Measurements from ENCODE around the gene YIPF3. TPM values are rescaled to one million over a fixed set of nuclear protein-coding genes. Genes with fewer than 3 reads are reported as not detected.
A peak's percentile ranks its signal among the peaks of the same experiment; 100 is the strongest.
"Not testable (repeated sequence)": the region's sequence is repeated elsewhere in the genome, so short reads cannot be mapped to it uniquely, and the experiment has no call there.

The YIPF3 gene
- total RNA-seq, 1 donor from 2014 or later: 63.0 TPM

DNA sequence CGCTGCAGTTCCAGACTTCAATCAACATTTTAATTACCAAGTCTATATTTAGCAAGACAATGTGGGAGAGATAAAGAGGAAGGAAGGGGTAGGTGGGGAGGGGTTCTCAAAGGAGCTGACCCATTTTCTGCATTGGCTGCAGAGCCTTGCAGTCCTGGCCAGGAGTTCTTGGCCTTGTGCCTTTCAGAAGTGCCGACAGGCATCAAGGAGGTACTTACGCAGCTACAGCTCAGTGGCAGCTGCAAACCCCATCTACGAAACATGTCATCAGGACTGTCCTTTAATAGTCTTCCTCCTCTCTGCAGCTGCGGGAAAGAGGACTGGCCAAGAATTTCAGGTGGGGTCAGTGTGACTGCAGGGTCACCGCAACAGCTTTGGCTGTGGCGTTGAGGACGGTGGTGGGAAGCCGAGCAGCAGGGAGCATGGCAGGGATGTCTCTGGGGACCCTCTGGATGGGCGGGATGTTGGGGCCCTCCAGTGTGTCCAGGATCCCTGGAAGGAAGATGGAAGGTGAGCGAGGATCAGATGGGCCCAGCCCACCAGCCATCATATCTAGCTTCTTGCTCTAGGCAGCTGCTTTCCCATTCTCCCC, 4.8 kb downstream of the YIPF3 start:
- intact Hi-C loops (cut with micrococcal nuclease): no loop called here
- peak; percentile 51 for ATAC-seq
- DNase-seq: peak; percentile 76

DNA sequence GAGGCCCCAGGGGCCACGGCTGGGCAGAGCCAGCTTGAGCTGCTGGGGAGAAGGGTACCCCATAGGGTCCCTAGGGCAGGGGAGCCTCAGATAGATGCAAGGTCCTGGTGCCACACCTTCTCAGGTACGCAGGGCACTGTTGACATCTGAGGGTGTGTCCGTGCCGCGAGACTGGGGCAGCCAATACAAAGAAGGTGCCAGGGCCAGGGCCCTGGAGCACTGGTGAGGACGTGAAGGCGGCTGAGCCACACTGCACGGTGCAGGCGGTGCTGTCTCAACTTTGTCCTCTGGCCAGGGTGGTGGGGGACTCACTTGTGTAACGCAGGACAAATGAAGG, 5.9 kb downstream of the YIPF3 start:
- no peak for DNase-seq
- intact Hi-C loops (cut with micrococcal nuclease): no loop called here
- ATAC-seq: peak; percentile 0

DNA sequence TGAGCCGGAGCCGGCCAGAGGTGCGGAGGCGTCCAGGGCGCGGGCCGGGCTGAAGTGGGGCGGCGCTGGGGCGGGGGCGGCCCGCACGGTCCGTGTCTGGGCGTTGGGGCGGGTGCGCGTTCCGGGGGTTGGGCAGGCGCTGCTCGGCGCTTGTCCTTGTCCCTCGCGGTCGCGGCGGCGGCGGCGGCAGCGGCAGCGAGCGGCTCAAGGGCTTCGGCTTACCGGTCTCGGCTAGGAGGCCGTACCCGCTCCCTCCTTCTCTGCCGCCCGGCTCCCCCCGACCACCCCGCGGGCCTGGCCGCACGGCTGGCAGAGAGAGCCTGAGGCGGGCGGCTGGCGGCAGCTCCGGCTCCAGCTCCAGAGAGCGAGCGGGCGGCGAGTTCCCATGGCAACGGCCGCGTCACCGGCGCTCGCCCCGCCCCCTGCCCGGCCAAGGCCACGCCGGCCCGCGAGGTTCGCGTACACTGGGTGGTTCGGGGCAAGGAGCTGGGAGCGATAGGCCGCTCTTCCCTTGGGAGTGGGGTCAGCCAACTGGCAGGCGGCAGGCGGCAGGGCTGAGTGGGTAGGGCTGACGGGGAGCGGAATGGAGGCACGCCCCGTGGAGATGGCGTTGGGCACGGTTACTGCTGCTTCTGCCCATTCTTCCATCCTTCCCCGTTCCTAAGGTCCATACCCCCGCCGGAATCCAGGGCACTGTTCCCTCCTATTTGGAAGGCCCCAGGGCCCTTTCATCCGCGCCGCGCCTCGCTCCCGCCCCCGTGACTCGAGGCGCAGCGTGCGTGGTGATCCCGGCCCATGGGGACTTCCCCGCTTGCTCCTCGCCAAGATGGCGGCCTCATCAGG, 6.5 kb downstream of the YIPF3 start, which contains the start of gene LRRC73:
Gene LRRC73, minus strand, starts transcription at position 363 of the 843 bp plus-strand sequence. CDS start 561 bp downstream, outside the sequence.
- peak; percentile 83 for ATAC-seq
- intact Hi-C loops (cut with micrococcal nuclease): no loop called here
- DNase-seq: peak; percentile 95

DNA sequence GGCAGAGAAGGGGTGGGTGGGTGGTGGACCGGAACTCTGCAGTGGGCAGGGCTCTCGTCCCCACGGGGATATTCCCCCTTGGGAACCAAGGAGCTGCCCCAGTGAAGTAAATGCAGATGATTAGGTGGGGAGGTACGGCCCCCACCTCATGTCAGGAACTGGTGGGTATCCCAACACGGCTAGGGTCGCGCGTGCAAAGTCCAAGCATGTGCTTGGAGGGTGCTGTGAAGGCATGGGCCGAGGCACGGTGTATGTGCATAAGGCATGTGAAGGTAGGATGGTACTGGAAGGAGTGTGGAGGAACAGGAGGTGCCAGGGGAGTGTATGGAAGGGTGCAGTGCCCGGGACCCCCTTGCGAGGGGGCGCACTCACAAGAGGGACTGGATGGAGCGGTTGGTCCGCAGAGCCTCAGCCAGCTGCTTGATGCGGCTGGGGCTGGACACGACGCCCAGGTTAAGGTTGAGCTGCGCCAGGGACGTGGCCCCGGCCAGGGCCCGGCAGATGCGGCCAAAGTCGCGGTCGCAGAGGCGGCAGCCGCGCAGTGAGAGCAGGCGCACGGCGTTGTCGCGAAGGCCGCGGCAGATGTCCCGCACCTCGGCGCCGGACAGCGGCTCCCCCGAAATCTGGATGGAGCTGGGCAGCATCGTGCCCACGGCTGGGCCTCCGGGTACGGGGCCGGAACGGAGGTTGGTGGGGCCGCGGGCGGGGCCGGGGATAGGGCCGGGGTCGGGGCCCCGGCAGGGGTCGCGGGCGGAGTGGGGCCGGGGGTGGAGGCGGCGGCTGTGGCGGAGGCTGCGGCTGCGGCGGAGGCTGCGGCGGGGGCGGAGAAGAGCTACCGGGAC, 7.4 kb downstream of the YIPF3 start:
- intact Hi-C loops (cut with micrococcal nuclease): no loop called here
- ATAC-seq (no peak), DNase-seq (no peak)

DNA sequence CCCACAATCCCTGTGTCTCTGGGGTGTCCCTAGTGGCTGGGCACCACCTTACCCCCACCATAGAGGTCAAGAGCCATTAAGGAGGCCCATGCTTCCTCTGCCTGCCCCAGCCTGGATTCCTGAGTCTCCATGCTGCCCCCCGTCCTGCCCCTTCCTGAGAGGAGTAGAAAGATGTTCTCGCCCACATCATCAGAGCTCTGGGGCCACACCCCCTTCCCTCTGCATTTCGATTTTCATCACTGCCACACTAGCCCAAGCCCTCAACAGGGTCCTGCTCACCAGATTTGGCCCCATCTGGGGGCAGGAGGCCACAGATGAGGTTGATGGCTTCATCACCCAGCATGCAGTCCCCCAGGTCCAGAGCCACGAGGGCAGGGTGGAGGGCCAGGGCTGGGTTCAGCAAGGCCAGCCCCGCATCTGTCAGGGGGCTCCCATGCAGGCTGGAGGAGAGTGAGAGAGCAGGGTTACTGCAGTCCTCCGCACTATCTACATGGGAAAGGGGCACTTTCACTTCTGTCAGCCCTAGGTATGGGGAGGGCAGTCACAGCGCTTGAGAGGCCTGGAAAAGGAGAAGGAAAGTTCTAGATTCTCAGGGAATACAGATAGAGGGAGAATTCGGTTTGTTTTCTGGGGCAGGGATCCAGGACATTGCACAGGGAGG, 8.1 kb downstream of the YIPF3 start:
- ATAC-seq: no peak
- no peak for DNase-seq
- intact Hi-C loops (cut with micrococcal nuclease): no loop called here

DNA sequence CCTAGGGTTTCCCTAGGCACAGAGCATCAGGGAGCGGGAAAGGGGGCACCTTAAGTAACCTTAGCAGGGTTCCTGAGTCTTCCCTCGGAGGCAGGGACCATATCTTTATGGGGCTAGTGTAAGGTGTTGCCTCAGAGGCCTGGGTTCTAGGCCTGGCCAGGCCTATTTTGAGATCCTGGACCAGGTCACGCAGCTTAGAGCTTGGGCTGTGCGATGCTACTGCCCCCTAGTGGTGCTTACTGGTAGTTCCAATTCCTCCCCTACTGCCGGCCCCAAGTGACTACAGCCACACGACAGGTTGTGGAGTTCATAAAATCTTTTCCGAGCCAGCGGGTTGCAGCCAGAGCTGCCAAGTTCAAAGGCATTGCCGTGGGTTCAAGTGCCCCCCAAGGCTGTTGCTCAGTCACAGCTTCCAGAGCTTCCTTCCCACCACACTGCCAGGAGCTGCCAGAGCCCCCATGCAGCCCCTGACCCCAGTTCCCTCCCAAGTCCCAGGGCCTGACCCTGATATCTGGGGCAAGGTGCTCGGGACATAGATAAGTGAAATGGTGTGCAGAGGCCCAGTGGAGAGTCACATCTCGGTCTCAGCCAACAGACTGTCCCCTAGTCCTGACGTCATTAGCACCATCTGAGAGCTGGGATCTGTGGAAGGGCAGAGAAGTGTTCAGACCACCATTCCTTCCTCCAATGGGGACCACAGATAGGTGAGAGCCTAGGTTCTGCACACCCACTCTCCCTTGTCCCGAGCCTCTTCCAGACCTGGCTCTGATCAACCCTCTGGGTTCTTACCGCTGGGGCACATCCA, 9.9 kb downstream of the YIPF3 start:
- peak; percentile 75 for DNase-seq
- intact Hi-C loops (cut with micrococcal nuclease): loop anchor here (2.0 kb wide), 1 partner anchor 52 kb away; the partner anchor contains the start of gene DLK2
- ATAC-seq: peak; percentile 46

DNA sequence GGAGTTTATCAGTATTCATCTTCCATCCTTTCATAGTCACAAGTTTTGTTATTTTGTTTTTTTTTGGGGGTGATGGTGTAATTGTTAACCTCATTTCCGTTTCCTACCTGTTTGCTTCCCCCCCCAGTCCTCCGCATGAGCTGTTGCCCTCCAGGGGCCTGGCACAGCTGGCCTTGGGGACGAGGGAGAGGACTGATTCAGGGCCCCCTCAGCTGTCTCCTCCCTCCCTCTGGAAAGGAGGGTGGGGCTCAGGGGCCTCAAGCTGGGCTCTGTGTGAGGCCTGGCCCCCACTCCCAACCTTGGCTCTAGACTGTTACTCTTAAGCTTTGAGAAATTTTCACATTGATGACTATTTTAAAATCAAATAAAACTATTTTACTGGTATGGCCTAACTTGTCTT, 10.6 kb downstream of the YIPF3 start:
- no peak for ATAC-seq
- intact Hi-C loops (cut with micrococcal nuclease): loop anchor here (2.0 kb wide), 1 partner anchor 51 kb away; the partner anchor contains the start of gene DLK2

DNA sequence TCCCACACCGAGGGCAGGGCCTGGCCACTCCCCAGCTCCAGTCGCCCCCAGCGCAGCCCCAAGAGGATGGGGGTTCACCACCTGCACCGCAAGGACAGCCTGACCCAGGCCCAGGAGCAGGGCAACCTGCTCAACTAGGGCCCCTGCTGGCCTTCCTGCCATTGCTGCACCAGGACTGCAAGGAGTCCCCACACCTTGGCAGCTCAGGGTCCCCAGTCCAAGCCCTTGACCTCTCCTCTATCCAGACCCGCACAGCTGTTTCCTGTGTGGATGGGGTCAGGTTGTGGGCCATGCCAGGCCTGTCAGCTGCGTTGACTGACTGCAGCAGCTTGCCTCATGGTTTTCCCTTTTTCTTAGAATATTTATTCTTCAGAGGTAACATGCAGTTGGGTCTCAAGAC, 11.0 kb downstream of the YIPF3 start:
- ATAC-seq (no peak), DNase-seq (no peak)
- intact Hi-C loops (cut with micrococcal nuclease): loop anchor here (2.0 kb wide), 1 partner anchor 51 kb away; the partner anchor contains the start of gene DLK2

More for the DNA sequence above, 10.6 kb downstream of the YIPF3 start:
- no peak for DNase-seq

DNA sequence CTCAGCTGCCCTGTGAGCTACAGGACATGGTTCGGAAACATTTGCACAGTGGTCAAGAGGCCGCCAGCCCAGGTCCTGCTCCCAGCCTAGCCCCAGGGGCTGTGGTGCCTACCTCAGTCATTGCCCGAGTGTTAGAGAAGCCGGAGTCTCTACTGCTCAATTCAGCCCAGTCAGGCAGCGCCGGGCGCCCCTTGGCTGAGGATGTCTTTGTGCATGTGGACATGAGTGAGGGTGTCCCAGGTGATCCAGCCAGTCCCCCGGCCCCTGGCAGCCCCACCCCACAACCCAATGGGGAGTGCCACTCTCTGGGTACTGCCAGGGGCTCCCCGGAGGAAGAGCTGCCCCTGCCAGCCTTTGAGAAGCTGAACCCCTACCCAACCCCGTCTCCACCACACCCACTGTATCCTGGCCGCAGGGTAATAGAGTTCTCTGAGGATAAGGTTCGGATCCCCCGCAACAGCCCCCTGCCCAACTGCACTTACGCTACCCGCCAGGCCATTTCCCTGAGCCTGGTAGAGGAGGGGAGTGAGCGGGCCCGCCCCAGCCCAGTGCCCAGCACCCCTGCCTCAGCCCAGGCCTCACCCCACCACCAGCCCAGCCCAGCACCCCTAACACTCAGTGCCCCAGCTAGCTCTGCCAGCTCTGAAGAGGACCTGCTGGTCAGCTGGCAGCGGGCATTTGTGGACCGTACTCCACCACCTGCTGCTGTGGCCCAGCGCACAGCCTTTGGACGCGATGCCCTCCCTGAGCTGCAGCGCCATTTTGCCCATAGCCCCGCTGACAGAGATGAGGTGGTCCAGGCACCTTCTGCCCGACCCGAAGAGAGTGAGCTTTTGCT, 11.8 kb downstream of the YIPF3 start:
- no peak for DNase-seq
- intact Hi-C loops (cut with micrococcal nuclease): no loop called here

DNA sequence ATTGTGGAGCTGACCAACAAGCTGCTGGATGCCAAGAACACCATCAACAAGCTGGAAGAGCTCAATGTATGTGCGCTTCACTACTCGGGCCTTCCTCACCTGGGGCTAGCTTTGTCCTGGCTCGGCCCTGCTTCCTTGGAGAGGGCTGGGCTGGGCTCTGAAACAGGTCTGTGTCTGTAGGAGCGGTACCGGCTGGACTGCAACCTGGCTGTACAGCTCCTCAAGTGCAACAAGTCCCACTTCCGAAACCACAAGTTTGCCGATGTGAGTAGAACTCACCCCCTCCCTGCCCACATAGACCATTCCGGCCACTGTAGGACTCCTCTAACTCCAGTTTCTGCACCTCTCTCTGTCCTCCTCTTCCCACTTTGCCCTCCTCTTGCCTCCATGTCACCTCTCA, 13.3 kb downstream of the YIPF3 start:
- no peak for ATAC-seq
- intact Hi-C loops (cut with micrococcal nuclease): no loop called here
- DNase-seq: no peak

More for the DNA sequence above, 11.8 kb downstream of the YIPF3 start:
- no peak for ATAC-seq

DNA sequence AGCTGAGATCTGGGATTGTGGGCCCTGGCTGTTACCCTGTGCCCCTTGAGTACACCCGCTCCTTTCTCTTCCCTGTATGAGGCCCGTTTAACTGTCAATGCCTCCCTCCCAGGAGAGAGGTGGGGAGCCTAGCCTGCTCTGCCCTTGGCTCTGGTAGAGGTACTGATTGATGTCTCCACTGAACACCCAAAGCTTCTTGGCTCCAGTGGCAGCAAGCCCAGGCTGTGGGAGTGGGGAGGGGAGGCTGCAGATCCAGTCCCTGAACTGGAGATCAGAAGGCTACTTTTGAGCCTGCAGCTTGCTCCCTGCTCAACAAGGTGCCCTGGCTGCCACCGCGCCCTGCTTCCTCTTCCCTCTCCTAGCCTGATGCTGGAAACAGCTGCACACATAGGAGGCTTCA, 14.1 kb downstream of the YIPF3 start:
- intact Hi-C loops (cut with micrococcal nuclease): no loop called here
- DNase-seq: peak; percentile 70
- ATAC-seq: peak; percentile 67

DNA sequence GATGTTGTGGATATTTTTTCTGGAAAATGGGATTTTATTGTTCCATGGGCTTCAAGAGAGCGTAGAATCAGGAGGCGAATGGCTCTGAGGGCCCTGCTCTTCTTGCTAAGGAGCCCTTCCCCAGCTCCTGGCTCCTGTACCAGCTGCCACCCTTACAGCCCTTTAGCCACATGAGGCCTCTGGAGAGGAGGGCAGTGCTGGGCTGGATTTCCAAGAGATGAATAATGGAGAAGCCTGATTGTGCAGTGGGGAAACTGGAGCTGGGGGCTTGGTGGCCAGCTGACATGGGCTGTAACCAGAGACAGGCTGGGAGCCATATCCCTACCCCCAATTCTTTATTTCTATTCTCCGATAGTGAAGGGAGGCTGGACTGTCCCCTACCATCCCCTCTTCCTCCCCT, 15.8 kb downstream of the YIPF3 start:
- ATAC-seq: no peak
- DNase-seq: no peak
- intact Hi-C loops (cut with micrococcal nuclease): no loop called here

DNA sequence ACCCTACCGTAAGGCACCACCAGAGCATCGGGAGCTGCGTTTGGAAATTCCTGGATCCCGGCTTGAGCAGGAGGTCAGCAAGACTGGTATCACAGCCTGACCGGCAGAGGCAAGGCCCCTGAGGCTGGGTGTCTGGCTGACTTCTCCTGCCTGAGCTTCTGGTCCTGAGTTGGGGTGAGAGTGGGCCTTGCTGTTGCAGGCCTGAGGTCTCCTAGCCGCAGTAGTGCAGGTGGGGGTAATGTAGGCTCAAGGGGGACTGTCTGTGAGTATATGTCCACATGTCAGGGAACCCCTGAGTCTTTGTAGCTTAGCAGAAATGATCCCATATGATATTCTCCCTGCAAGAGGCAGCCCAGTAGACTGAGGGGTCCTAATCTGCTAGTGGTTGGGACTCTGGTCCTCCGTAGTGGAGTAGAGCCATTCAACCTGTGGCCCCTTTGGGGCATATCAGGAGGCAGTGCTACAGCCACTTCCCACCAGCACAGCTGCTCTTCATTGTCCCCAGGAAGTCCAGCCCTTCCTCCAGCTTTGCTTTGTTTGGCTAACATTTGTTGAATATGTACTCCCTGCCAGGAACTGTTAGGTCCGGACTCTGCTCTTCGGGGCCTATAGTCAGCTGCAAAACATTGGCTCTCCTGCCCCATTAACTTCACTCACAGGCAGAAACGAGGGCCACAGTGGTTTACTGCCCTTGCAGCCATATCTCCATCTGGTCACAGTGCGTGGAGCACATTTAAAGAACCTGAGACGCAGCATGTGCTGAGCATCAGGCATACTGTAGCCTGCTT, 17.5 kb downstream of the YIPF3 start:
- no peak for DNase-seq
- intact Hi-C loops (cut with micrococcal nuclease): loop anchor here (5.0 to 10.0 kb wide), 2 partner anchors 37 to 114 kb away; no protein-coding TSS in a partner anchor
- ATAC-seq: peak; percentile 31

DNA sequence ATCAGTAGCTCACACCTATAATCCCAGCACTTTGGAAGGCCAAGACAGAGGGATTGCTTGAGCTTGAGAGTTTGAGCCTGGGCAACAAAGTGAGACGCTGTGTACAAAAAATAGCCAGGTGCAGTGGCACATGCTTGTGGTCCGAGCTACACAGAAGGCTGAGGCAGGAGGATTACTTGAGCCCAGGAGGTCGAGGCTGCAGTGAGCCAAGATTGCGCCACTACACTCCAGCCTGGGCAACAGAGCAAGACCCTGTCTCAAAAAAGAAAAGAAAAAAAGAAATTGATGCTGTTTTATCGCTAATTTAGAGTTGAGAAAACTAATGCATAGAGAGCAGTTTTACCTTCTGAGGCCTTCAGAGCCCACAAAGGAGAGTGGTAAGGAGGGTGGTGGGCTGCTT, 18.4 kb downstream of the YIPF3 start:
- not testable (repeated sequence) for ATAC-seq, DNase-seq
- intact Hi-C loops (cut with micrococcal nuclease): loop anchor here (5.0 to 10.0 kb wide), 2 partner anchors 36 to 113 kb away; no protein-coding TSS in a partner anchor

DNA sequence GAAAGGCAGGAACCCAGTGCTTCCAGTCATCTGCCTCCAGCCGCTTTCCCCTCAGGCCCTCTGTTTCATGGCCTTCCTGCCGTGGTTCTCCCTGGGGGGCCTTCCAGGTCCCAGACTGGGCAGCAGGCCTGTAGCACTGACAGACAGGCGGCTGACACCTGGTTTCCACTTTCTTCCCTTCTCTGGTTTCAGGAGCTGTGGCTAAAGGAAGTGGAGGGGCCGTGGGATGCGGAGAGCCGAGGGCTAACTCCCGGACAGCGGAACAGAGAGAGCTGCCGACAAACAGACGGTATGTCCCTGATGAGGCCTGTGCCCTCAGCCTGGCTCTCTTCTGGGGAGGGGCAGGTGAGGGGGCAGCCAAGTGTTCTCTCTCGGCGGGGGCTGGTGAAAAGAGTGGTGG, 19.0 kb downstream of the YIPF3 start:
- intact Hi-C loops (cut with micrococcal nuclease): loop anchor here (5.0 to 10.0 kb wide), 2 partner anchors 35 to 113 kb away; no protein-coding TSS in a partner anchor
- ATAC-seq: no peak
- no peak for DNase-seq

DNA sequence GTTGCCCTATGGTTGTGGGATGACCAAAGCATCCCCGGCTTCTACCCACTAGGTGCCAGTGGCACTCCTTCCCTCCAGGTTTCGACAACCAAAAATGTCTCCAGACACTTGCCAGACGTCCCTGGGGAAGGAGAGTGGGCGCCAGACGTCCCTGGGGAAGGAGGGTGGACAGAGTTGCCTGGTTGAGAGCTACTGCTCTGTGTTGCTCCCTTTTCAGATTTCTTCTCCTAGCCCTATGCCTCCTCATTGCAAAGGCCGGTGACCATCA, 19.7 kb downstream of the YIPF3 start:
- ATAC-seq (no peak), DNase-seq (no peak)
- intact Hi-C loops (cut with micrococcal nuclease): loop anchor here (5.0 to 10.0 kb wide), 2 partner anchors 35 to 112 kb away; no protein-coding TSS in a partner anchor

Data from left ventricle myocardium superior (tissue), 1 donor.